ENCODE results near the gene ACKR2.

GRCh38 chr3:42786631-42787030, 22.6 kb upstream of the ACKR2 start:
- TF ChIP-seq POLR2AphosphoS5 (IDR thresholded peaks at IDR 0.05; ENCODE audit: insufficient read depth, low read depth, low read length), result no peak
- no peak for TF ChIP-seq CTCF (IDR thresholded peaks at IDR 0.05; ENCODE audit: extremely low read depth in 1 of 2, insufficient read depth in 1 of 2, low read depth in 1 of 2, low read length in 2 of 2)
- TF ChIP-seq EZH2 (IDR thresholded peaks at IDR 0.05; ENCODE audit: borderline replicate concordance, low read depth, low read length, severe bottlenecking), result no peak
- no peak for TF ChIP-seq POLR2A (IDR thresholded peaks at IDR 0.05; ENCODE audit: low read depth, low read length)

Measured in endothelial cell of umbilical vein (primary cell).